LoVo (cell line): ENCODE measurements around the gene FRMD4A.
"Not testable (repeated sequence)": the region's sequence is repeated elsewhere in the genome, so short reads cannot be mapped to it uniquely, and the experiment has no call there.

Experiments used
- DNase-seq: peaks from one replicate; pipeline ENCODE4 v3.0.0-alpha.2; 2016; ENCODE audit warnings: low spot score

FRMD4A gene

GRCh38 chr10:13946209-13946460, 384.6 kb downstream of the FRMD4A start:
- DNase-seq, result no peak

- no peak for DNase-seq
Measured at GRCh38 chr10:13945390-13946208, 385.1 kb downstream of the FRMD4A start.

- DNase-seq, result no peak
Measured at GRCh38 chr10:13944823-13945222, 385.9 kb downstream of the FRMD4A start.

GRCh38 chr10:13943735-13944398, 386.9 kb downstream of the FRMD4A start:
- DNase-seq, result no peak

- no peak for DNase-seq
Measured at GRCh38 chr10:13942035-13942434, 388.7 kb downstream of the FRMD4A start.

- no peak for DNase-seq
Measured at GRCh38 chr10:13939391-13939790, 391.3 kb downstream of the FRMD4A start.

GRCh38 chr10:13938950-13939349, 391.8 kb downstream of the FRMD4A start:
- DNase-seq, result no peak

GRCh38 chr10:13936826-13937225, 393.9 kb downstream of the FRMD4A start:
- no peak for DNase-seq

GRCh38 chr10:13930120-13930519, 400.6 kb downstream of the FRMD4A start:
- DNase-seq, result no peak

GRCh38 chr10:13928451-13928850, 402.3 kb downstream of the FRMD4A start:
- DNase-seq, result no peak

GRCh38 chr10:13925971-13926780, 404.5 kb downstream of the FRMD4A start:
- DNase-seq, result no peak

GRCh38 chr10:13924040-13924725, 406.5 kb downstream of the FRMD4A start:
- no peak for DNase-seq

GRCh38 chr10:13922586-13922985, 408.1 kb downstream of the FRMD4A start:
- DNase-seq, result no peak

GRCh38 chr10:13921941-13922340, 408.8 kb downstream of the FRMD4A start:
- DNase-seq, result no peak

GRCh38 chr10:13921131-13921530, 409.6 kb downstream of the FRMD4A start:
- not testable (repeated sequence) for DNase-seq

GRCh38 chr10:13920465-13920864, 410.3 kb downstream of the FRMD4A start:
- DNase-seq, result no peak

- DNase-seq, result no peak
Measured at GRCh38 chr10:13920031-13920430, 410.7 kb downstream of the FRMD4A start.

GRCh38 chr10:13917791-13918190, 412.9 kb downstream of the FRMD4A start:
- no peak for DNase-seq

GRCh38 chr10:13916384-13916947, 414.3 kb downstream of the FRMD4A start:
- no peak for DNase-seq

GRCh38 chr10:13915710-13916109, 415.0 kb downstream of the FRMD4A start:
- no peak for DNase-seq

GRCh38 chr10:13913897-13914296, 416.8 kb downstream of the FRMD4A start:
- no peak for DNase-seq
